Activated naive CD8-positive, alpha-beta T cell treated with anti-CD3 and anti-CD28 coated beads, Interleukin-2, amount 10 ng/mL, durations not matched to agents 7 days and 5 days (primary cell): ENCODE results near the gene XRN2. TPM values are rescaled to one million over a fixed set of nuclear protein-coding genes. Genes with fewer than 3 reads are reported as not detected.

Experiments used
- ATAC-seq: fragments of 150-1000 bp; cut with Tn5 transposase; one replicate; pipeline ENCODE4 v1.10.0; 2021; ENCODE audit warnings: low read depth, moderate library complexity
- POLR2A ChIA-PET: fragments of 350-600 bp; sonication (Branson Sonifier 250); formaldehyde crosslinking; loops from one replicate; lab custom pipeline; 2021; ENCODE audit warnings: antibody characterized with exemption; lab: Charles Lee
- DNase-seq: peaks from one replicate; pipeline ENCODE4 v3.0.0; 2021
- H3K27ac Mint-ChIP-seq: one replicate; pipeline ENCODE4 v1.8.0; 2022; ENCODE audit warnings: mild to moderate bottlenecking, mixed read lengths
- H3K27me3 Mint-ChIP-seq: one replicate; pipeline ENCODE4 v1.8.0; 2022; ENCODE audit warnings: mild to moderate bottlenecking, moderate library complexity, mixed read lengths
- H3K36me3 Mint-ChIP-seq: one replicate; pipeline ENCODE4 v1.8.0; 2021; ENCODE audit warnings: mild to moderate bottlenecking, mixed read lengths
- H3K4me1 Mint-ChIP-seq: one replicate; pipeline ENCODE4 v1.8.0; 2021; ENCODE audit warnings: mixed read lengths
- H3K4me3 Mint-ChIP-seq: one replicate; pipeline ENCODE4 v1.8.0; 2022; ENCODE audit warnings: mild to moderate bottlenecking, moderate library complexity, mixed read lengths
- H3K9me3 Mint-ChIP-seq: one replicate; pipeline ENCODE4 v1.8.0; 2021; ENCODE audit warnings: mixed read lengths
- total RNA-seq, 2 experiments: library from RNA; stranded (reverse); gene quantifications; one replicate each; pipeline ENCODE4 v1.2.3, GENCODE V29; 2021

XRN2 gene
- total RNA-seq, 2 experiments from 2014 or later: 51.5 to 53.7 TPM

DNA sequence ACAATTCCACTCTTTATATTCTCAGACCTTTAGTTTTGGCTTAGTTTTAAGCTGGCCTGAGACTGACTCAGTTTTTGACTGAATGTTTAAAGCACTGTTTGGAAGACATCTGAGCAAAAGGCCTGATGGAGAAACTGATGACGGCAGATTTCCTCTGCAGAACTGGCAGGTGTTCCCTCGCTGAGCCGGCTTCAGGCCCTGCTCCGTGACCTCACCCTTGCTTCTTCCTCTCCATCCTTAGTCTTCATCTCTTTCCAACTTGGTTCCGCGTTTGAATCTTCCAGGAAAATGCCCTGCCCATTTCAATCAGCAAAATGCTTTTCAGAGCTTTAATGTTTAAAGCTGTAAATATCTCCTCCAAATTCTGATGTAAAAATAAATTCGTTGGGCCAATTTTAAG, 87.6 kb downstream of the XRN2 start:
- Mint-ChIP-seq H3K27me3 (peaks cover 49% of the 10 kb centered on the region), H3K36me3 (peaks cover 27% of the 10 kb centered on the region)
- POLR2A ChIA-PET: interaction anchor here (0.6 kb wide), 1 partner anchor 87 kb away, joined by 3 read pairs; no protein-coding TSS in a partner anchor

DNA sequence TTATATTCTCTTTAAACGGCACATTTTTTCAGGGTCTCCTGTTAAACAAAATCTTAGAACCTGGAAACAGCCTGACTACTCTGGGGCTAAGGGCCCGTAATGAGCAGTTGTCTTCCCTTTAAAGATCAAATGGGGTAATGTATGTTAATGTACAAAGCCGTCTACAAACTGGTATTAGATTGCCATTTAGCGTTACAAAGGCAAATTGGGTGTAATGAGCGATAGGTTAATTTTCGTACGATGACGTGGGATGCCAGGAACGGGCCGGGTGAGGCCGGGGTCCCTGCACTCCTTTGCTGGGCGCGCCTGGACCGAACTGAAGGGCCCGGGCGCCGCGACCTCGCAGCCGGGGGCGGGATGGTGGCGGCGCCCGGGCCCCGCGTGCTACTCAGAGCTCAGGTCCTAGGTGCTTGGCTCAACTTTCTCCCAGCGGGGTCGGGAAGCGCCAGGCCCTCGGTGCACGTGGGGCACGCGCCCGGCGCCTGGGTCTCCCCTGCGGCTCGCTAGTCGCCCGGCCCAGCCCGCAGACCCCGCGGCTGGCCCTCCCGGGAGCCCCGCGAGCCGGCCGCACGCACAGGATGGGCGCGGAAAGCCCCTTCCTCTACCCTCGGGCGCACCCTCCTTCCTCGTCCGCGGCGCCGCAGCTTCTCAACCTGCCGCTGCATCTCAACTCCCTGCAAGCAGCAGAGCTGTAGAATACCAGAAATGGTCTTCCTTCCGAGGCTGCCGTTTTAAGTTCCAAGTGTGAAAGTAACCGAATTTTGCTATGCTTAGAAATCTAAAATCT, 88.2 kb downstream of the XRN2 start:
- Mint-ChIP-seq H3K4me3 (peak overlapping the region; percentile 60), H3K27me3 (peaks cover 49% of the 10 kb centered on the region), H3K4me1 (peaks cover 19% of the 10 kb centered on the region), H3K36me3 (peaks cover 24% of the 10 kb centered on the region), H3K27ac (no peak overlapping the region), H3K9me3 (no peaks in the 10 kb centered on the region)
- DNase-seq: no peak
- ATAC-seq: no peak
- POLR2A ChIA-PET: no interaction called here

More for the DNA sequence above, 87.6 kb downstream of the XRN2 start:
- Mint-ChIP-seq H3K4me3 (no peak overlapping the region), H3K27ac (no peak overlapping the region), H3K9me3 (no peaks in the 10 kb centered on the region), H3K4me1 (peaks cover 19% of the 10 kb centered on the region)
- DNase-seq (no peak), ATAC-seq (no peak)

DNA sequence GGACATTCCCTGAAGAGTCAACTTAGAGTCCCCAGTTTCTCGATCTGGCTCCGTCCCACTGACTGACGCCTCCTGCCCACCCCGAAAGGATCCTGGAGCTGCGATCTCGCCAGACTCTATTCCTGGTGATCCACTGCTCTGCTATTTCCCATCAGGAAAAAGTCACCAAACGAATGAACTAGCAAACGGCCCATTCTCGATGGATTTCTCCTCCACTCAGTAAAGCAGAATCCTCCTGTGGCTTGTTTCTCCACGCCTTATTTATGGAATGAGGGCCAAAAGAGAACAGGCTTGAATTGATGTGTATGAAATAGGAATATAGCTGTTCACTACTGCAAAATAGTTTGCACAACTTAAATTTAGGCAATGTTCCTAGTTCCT, 88.8 kb downstream of the XRN2 start:
- Mint-ChIP-seq H3K4me1 (peaks cover 19% of the 10 kb centered on the region), H3K4me3 (peak overlapping the region; percentile 60), H3K36me3 (peaks cover 19% of the 10 kb centered on the region), H3K27me3 (peaks cover 49% of the 10 kb centered on the region), H3K27ac (no peak overlapping the region), H3K9me3 (no peaks in the 10 kb centered on the region)
- no peak for ATAC-seq
- POLR2A ChIA-PET: no interaction called here
- no peak for DNase-seq

DNA sequence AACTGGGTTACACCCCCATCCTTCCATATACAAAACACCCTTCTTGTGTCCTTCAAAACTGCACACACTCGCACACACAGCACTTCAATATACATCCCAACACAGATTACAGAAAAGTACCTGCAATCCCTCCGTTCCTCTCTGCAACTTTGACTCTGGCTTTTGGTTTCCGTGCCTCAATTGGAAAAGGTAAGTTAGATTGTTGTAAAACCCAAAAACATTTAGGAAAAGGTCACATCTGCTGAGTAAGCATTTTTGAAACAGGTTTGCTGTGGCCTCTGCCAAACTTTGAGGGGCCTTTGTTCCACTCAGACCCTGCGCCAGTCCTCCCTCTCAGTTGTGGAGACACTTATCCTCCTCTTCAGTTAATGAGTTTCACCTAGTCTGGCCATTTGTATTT, 90.0 kb downstream of the XRN2 start:
- ATAC-seq (no peak), DNase-seq (no peak)
- H3K4me1 Mint-ChIP-seq: peaks cover 19% of the 10 kb centered on the region
- H3K27me3 Mint-ChIP-seq: peaks cover 57% of the 10 kb centered on the region
- peak overlapping the region; percentile 14 for H3K4me3 Mint-ChIP-seq
- H3K27ac Mint-ChIP-seq: no peak overlapping the region
- H3K36me3 Mint-ChIP-seq: peaks cover 13% of the 10 kb centered on the region
- no peaks in the 10 kb centered on the region for H3K9me3 Mint-ChIP-seq
- POLR2A ChIA-PET: no interaction called here

DNA sequence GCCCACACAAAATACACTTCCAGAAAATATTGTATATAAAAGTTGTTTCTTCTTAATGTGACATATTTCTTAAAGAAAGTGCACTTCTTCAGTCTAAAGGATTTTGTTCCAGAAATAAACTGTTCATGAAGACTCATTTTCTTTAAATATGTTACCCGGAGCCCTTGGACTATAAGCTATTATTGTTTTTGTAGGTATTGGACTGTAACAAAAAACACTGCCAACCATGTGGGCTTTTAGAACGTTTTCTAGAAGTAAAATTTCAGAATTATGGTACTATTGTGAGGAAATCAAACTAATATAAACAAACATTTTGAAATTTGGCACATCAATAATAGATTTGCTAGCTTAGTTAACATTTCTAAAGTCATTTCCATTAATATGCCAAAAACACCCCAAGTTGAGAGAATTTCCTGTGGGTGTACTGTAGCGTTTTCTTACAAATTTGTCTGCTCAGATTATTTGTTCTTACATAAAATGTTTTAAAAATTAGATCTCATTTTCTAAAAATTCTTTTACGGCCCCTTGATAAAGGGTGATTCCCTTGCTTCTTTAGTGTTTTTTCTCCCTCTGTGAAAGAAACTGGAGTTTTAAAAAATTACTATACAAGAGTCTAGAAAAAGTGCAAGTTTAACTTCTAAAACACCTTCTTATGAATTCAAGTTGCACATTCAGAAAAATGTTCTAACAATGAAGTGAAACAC, 90.8 kb downstream of the XRN2 start:
- Mint-ChIP-seq H3K27me3 (peaks cover 65% of the 10 kb centered on the region), H3K36me3 (peaks cover 12% of the 10 kb centered on the region), H3K9me3 (no peaks in the 10 kb centered on the region), H3K27ac (no peak overlapping the region), H3K4me3 (no peak overlapping the region), H3K4me1 (peaks cover 19% of the 10 kb centered on the region)
- DNase-seq: no peak
- ATAC-seq: no peak
- POLR2A ChIA-PET: no interaction called here

DNA sequence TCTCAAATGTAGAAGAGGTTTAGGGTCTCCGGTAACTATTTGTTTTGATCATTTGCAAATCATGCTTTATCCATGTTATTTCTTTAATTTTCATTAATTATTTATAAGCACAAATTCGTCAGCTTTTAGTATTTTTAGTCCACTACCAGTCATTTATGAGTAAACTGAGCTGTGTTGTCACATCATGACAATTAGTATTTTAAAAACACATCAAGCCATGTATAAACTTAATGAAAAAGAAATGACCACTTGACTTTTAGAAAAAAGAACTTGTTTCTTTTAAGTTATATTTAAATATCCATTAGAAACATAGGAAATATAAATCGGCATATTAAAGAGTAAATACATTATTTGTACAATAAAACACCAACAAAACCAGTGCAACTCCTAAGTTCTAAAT, 91.4 kb downstream of the XRN2 start:
- Mint-ChIP-seq H3K4me3 (no peak overlapping the region), H3K27ac (no peak overlapping the region), H3K4me1 (peaks cover 19% of the 10 kb centered on the region), H3K27me3 (peaks cover 70% of the 10 kb centered on the region), H3K36me3 (peaks cover 10% of the 10 kb centered on the region), H3K9me3 (no peaks in the 10 kb centered on the region)
- no peak for DNase-seq
- ATAC-seq: no peak
- POLR2A ChIA-PET: no interaction called here

DNA sequence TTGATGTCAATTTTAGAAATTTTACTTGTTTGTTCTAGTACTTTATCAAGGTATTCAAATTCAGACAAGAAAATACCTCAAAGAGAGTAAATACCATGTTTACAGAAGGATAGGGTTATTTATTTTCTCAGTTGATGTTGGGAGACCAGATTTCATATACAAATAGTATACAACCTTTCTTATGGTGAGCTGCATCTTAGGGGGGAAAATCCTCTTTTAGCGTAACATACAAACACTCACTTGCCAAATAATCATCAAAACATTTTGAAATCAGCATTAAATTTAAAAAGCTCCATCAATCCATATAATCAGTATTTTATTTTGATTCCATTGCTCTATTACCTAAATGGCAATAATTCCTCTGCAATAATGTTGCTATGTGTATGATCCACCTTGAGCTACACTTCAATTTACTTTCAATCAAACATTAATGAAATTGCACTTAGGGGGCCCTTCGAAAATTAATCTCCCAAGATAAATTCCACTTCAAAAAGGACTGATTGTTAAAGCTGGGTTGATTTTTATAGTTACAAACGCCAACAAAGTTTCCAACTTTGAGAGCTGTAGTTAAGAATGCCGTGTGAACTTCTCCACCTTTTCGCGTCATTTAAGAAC, 92.0 kb downstream of the XRN2 start:
- peaks cover 19% of the 10 kb centered on the region for H3K4me1 Mint-ChIP-seq
- DNase-seq (no peak), ATAC-seq (no peak)
- peak overlapping the region; percentile 9 for H3K27ac Mint-ChIP-seq
- H3K27me3 Mint-ChIP-seq: peaks cover 75% of the 10 kb centered on the region
- no peaks in the 10 kb centered on the region for H3K9me3 Mint-ChIP-seq
- H3K36me3 Mint-ChIP-seq: peaks cover 8% of the 10 kb centered on the region
- peak overlapping the region; percentile 67 for H3K4me3 Mint-ChIP-seq
- POLR2A ChIA-PET: no interaction called here

DNA sequence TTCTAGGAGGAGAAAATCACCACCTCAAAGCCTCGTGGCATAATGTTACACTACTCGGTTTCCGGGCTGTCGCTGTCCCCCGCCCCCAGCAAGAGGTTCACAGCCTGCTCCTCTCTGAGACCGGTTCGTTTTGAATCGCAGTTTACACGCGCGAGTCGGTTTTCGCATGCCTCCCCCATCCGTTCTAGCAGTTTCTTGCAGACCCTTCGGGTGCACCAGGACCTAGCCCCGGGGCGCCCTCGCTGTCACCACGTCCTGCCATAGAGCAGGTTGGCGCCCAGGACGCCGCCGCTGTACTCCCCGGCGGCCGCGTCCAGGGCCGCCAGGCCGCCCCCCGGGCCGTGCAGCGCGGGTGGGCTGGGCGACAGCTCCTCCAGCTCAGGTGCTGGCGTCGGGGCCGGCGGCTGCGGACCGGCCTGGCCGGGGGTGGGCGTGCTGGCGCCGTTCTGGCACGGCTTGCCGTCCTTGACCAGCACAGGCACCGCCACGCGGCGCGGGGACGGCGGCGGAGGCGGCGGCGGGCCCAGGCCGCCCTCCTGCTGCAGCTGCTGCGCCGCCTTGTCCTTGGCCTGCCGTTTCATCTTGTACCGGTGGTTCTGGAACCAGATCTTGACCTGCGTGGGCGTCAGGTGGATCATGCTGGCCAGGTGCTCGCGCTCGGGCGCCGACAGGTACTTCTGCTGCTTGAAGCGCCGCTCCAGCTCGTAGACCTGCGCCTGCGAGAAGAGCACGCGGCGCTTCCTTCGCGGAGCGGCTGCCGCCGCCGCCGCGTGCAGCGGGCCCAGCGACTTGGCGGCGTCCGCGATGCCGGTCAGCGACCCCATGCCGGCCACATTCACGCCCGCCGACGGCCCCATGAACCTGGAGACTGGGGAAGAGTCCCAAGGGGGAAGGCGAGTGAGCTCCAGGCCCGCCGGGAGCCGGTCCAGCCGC, 92.8 kb downstream of the XRN2 start:
- H3K4me1 Mint-ChIP-seq: peaks cover 19% of the 10 kb centered on the region
- ATAC-seq (peak; percentile 79), DNase-seq (peak; percentile 54)
- H3K27me3 Mint-ChIP-seq: peaks cover 78% of the 10 kb centered on the region
- POLR2A ChIA-PET: no interaction called here
- peak overlapping the region; percentile 9 for H3K27ac Mint-ChIP-seq
- H3K36me3 Mint-ChIP-seq: peaks cover 4% of the 10 kb centered on the region
- H3K9me3 Mint-ChIP-seq: no peaks in the 10 kb centered on the region
- H3K4me3 Mint-ChIP-seq: peak overlapping the region; percentile 67

DNA sequence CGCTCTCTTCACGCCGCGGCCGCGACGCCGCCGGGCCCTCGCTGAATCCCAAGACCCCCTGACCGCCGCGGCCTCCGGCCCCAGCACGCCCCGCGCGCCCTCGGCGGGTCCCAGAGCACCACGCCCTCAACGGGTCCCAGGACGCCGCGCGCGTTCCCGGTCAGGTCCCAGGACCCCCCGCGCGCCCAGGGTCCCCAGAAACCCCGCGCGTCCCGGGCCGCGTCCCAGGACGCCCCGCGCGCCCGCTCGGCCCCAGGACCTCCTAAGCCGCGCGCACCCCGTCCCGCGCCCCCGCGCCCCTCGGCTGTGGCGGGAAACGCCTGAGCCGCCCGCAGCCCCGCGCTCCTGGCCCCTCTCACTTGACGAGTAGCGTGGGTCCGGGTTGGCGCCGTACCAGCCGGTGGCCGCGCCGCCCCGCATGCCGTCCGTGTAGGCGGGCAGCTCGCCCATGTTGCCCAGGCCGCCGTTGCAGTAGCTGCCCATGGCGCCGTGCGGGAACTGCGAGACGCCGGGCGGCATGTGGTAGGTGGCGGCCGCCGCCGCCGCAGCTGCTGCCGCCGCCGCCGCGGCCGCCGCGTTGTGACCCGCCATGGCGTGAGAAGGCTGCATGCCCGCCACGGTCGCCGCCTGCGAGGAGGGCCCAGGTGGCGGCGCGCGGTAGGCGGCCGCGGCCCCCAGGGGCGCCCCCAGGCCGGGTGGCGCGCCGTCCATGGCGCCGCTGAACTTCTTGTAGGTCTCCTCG, 93.6 kb downstream of the XRN2 start:
- H3K36me3 Mint-ChIP-seq: peaks cover 2% of the 10 kb centered on the region
- POLR2A ChIA-PET: no interaction called here
- ATAC-seq (no peak), DNase-seq (peak; percentile 50)
- peaks cover 17% of the 10 kb centered on the region for H3K4me1 Mint-ChIP-seq
- peaks cover 79% of the 10 kb centered on the region for H3K27me3 Mint-ChIP-seq
- H3K4me3 Mint-ChIP-seq: no peak overlapping the region
- H3K9me3 Mint-ChIP-seq: no peaks in the 10 kb centered on the region
- H3K27ac Mint-ChIP-seq: no peak overlapping the region

DNA sequence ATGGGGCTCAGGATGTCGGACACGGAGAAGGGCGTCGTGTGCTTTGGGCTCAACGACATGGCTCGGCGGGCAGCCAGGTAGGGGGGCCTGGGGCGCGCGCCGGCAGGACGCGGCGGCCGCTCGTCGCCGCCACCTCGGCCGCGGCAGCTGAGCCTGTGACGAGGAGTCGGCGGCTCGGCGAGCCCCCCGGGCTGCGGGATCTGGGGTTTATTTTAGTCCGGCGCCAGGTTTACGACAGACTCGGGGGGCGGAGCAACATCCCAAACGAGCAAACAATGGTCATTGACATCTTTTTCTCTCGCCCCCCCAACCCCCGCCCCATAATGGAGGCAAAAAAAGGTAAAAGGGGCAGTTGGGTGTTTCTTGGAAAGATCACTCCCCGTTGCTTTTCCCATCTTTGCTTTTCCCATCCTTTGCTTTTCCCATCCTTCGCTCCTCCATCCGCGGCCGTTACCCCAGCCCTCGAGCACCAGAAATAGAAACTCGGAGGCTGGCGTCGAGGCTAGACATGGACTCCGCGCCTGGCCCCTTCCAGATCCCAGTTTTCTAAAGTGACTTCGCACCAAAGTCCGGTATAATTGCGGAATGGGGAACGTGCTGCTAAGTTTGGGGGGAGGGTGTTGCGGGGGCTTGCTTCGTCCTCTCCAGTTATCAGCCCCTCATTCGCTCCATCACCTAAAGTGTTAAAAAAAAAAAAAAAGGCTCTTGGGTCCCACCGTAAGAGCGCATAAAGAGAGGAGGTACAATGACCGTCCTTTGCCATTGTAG, 94.4 kb downstream of the XRN2 start, which contains the start of gene NKX2-4:
TSS of gene NKX2-4 (minus strand) at position 186 of the 768 bp plus-strand sequence. CDS start at position 59, 127 bp downstream.
- no peak within 1 kb of the TSS for H3K27ac Mint-ChIP-seq
- no peaks in the 10 kb centered on the region for H3K36me3 Mint-ChIP-seq
- H3K9me3 Mint-ChIP-seq: no peaks in the 10 kb centered on the region
- peaks cover 78% of the 10 kb centered on the region for H3K27me3 Mint-ChIP-seq
- DNase-seq: no peak
- H3K4me1 Mint-ChIP-seq: peaks cover 15% of the 10 kb centered on the region
- POLR2A ChIA-PET: no interaction called here
- ATAC-seq: no peak
- H3K4me3 Mint-ChIP-seq: peak within 1 kb of the TSS; percentile 67

DNA sequence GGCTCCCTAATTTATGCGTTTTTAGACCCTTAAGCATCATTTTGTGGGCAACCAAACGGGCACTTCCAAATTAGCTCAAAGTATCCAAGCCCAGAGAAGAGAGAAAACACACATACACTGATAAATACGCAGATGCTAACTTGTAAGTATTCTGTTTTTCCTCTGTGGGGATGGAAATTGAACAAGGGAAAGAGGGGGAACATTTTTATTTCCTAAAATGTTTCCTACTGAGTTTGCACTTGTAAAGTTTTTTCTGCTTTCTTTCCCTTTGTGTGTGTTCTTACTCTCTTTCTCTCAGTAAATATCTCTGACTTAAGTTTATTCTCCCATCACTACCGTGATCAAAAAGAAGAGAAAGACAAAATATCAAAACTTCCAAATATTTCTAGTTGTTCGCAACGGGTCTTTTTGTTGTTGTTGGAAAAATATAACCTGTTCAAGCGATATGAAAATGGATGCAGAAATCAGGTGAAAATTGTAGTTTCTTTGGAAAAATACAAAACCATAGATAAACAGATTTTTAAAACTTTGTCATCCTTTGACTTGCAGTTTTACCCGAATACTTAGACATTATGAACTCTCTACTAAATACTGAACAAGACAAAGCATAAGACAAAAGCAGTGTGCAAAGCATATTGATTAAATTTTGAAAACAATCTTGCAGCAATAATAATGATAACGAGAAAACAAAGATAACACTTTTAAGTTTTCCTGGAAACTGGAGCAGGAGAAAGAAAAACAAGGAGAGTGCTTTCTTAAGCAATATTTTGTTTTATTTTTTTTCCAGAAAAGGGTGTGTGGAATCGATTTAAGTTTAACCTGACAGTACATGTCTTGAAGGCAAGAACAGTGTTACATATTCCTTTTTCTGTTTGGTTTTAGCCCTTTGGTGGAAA, 95.2 kb downstream of the XRN2 start:
- H3K9me3 Mint-ChIP-seq: no peaks in the 10 kb centered on the region
- peak overlapping the region; percentile 67 for H3K4me3 Mint-ChIP-seq
- peaks cover 9% of the 10 kb centered on the region for H3K4me1 Mint-ChIP-seq
- POLR2A ChIA-PET: no interaction called here
- H3K27me3 Mint-ChIP-seq: peaks cover 75% of the 10 kb centered on the region
- H3K36me3 Mint-ChIP-seq: no peaks in the 10 kb centered on the region
- ATAC-seq (no peak), DNase-seq (no peak)
- no peak overlapping the region for H3K27ac Mint-ChIP-seq
